Neuronal stem cell (in vitro differentiated cells): Measurements from ENCODE around the gene CLEC16A.

ENCODE experiments used
- DNase-seq: peaks from one replicate; pipeline ENCODE4 v3.0.0-alpha.2; 2013; ENCODE audit warnings: low spot score
- H2AFZ ChIP-seq: one replicate; pipeline ENCODE4 v1.6.1; 2013; ENCODE audit warnings: mild to moderate bottlenecking, low read length, inconsistent platforms
- H2AK5ac ChIP-seq: 2 replicates; pipeline ENCODE4 v1.6.1; 2013; ENCODE audit warnings: low read depth, mild to moderate bottlenecking, inconsistent platforms, low read length, moderate library complexity, mixed read lengths
- H2BK120ac ChIP-seq: 2 replicates; pipeline ENCODE4 v1.6.1; 2013; ENCODE audit warnings: low read depth, mild to moderate bottlenecking, inconsistent platforms, low read length, moderate library complexity, mixed read lengths
- H2BK12ac ChIP-seq: one replicate; pipeline ENCODE4 v1.6.1; 2013; ENCODE audit warnings: low read length, inconsistent platforms
- H2BK15ac ChIP-seq: 2 replicates; pipeline ENCODE4 v1.6.1; 2013; ENCODE audit warnings: mild to moderate bottlenecking, low read length, inconsistent platforms, mixed read lengths
- H2BK5ac ChIP-seq: one replicate; pipeline ENCODE4 v1.6.1; 2013; ENCODE audit warnings: inconsistent platforms, mild to moderate bottlenecking, low read length, moderate library complexity
- H3K14ac ChIP-seq: one replicate; pipeline ENCODE4 v1.6.1; 2013; ENCODE audit warnings: low read length, inconsistent platforms
- H3K18ac ChIP-seq: 2 replicates; pipeline ENCODE4 v1.6.1; 2013; ENCODE audit warnings: low read length, inconsistent platforms
- H3K23ac ChIP-seq: 2 replicates; pipeline ENCODE4 v1.6.1; 2013; ENCODE audit warnings: low read depth, mild to moderate bottlenecking, mixed read lengths, low read length, inconsistent platforms; ENCODE audit not compliant: poor library complexity
- H3K27ac ChIP-seq: replicated peaks from 3 replicates; pipeline ENCODE4 v1.5.1; 2013; ENCODE audit warnings: low read length, inconsistent platforms
- H3K27me3 ChIP-seq, 3 experiments: 2 replicates each; pipeline ENCODE4 v1.6.1; 2013; ENCODE audit warnings: low read length in 3 of 3, mild to moderate bottlenecking in 2 of 3, inconsistent platforms in 1 of 3, low read depth in 1 of 3, mixed read lengths in 1 of 3, moderate library complexity in 1 of 3; ENCODE audit not compliant: control insufficient read depth in 3 of 3, insufficient read depth in 3 of 3
- H3K36me3 ChIP-seq, 2 donors: replicated peaks in 1 of 2; 2 replicates each; pipeline ENCODE4 v1.6.1; 2013; ENCODE audit warnings: low read length in 2 of 2; ENCODE audit not compliant: control insufficient read depth in 2 of 2, insufficient read depth in 2 of 2
- H3K4ac ChIP-seq: 2 replicates; pipeline ENCODE4 v1.6.1; 2013; ENCODE audit warnings: inconsistent platforms, mild to moderate bottlenecking, low read length, moderate library complexity
- H3K4me1 ChIP-seq, 2 donors: 1 replicate in 1 of 2; 2 replicates in 1 of 2; pipeline ENCODE4 v1.6.1; 2013; ENCODE audit warnings: low read length in 2 of 2, low read depth in 1 of 2; ENCODE audit not compliant: control insufficient read depth in 2 of 2, insufficient read depth in 1 of 2
- H3K4me2 ChIP-seq: one replicate; pipeline ENCODE4 v1.6.1; 2013; ENCODE audit warnings: mild to moderate bottlenecking, low read length, inconsistent platforms; ENCODE audit not compliant: insufficient read depth, poor library complexity, severe bottlenecking
- H3K4me3 ChIP-seq, 2 donors: 2 replicates each; pipeline ENCODE4 v1.5.1; 2013; ENCODE audit warnings: low read length in 2 of 2, mild to moderate bottlenecking in 2 of 2, inconsistent platforms in 1 of 2, moderate library complexity in 1 of 2
- H3K79me1 ChIP-seq: one replicate; pipeline ENCODE4 v1.6.1; 2013; ENCODE audit warnings: low read depth, mild to moderate bottlenecking, inconsistent platforms, low read length, moderate library complexity
- H3K9ac ChIP-seq: one replicate; pipeline ENCODE4 v1.6.1; 2013; ENCODE audit warnings: mild to moderate bottlenecking, low read depth, low read length, inconsistent platforms; ENCODE audit not compliant: poor library complexity
- H3K9me3 ChIP-seq, 2 donors: replicated peaks in 1 of 2; 2 replicates each; pipeline versions ENCODE3 to v1.6.1; 2013; ENCODE audit warnings: low read length in 2 of 2, mild to moderate bottlenecking in 2 of 2, inconsistent platforms in 1 of 2, low read depth in 1 of 2, mixed read lengths in 1 of 2, moderate library complexity in 1 of 2; ENCODE audit not compliant: control insufficient read depth in 2 of 2, insufficient read depth in 1 of 2
- H4K8ac ChIP-seq: one replicate; pipeline ENCODE4 v1.6.1; 2013; ENCODE audit warnings: low read depth, mild to moderate bottlenecking, inconsistent platforms, low read length, moderate library complexity
- H4K91ac ChIP-seq: one replicate; pipeline ENCODE4 v1.6.1; 2013; ENCODE audit warnings: low read length, low read depth, mild to moderate bottlenecking, inconsistent platforms; ENCODE audit not compliant: poor library complexity
- WGBS, 2 donors: extraction: QIAGEN DNeasy Blood & Tissue Kit; methylation state at CpG; one replicate each; pipeline ENCODE4 v1.1.7; 2013; ENCODE audit warnings: missing lambda C conversion rate in 2 of 2, mixed read lengths in 1 of 2; ENCODE audit not compliant: insufficient read length in 2 of 2, insufficient replicate concordance in 1 of 2; ENCODE audit errors: extremely low coverage in 2 of 2; 5-methylcytosine and 5-hydroxymethylcytosine counted together

CLEC16A gene

GRCh38 chr16:11056993-11057649 is 112.8 kb downstream of the CLEC16A start:
- Histone ChIP-seq H3K4me1 (peaks cover 1 to 3% of the 10 kb centered on the region in 2 donors), H3K4me2 (no peak overlapping the region), H2BK120ac (no peak overlapping the region), H3K4ac (no peak overlapping the region), H3K79me1 (no peaks in the 10 kb centered on the region), H3K18ac (no peak overlapping the region), H2BK5ac (no peak overlapping the region), H4K91ac (no peak overlapping the region), H3K23ac (no peak overlapping the region), H2BK15ac (no peak overlapping the region), H2AFZ (no peak overlapping the region), H3K27me3 (no peaks in the 10 kb centered on the region), H3K4me3 (no peak overlapping the region), H3K9ac (no peak overlapping the region), H3K27ac (no peak overlapping the region), H2AK5ac (no peak overlapping the region), H4K8ac (no peak overlapping the region), H3K36me3 (peaks cover 3 to 36% of the 10 kb centered on the region in 2 donors), H2BK12ac (no peak overlapping the region), H3K9me3 (no peaks in the 10 kb centered on the region), H3K14ac (no peak overlapping the region)
- no CpG with 5 or more reads among the region's 12 CpGs for WGBS, 2 donors
- DNase-seq: no peak

- Histone ChIP-seq H3K23ac (no peak overlapping the region), H3K9ac (no peak overlapping the region), H3K27ac (no peak overlapping the region), H2AK5ac (no peak overlapping the region), H4K8ac (no peak overlapping the region), H3K4ac (no peak overlapping the region), H3K27me3 (no peaks in the 10 kb centered on the region), H3K4me3 (no peak overlapping the region), H3K4me1 (peaks cover 1 to 3% of the 10 kb centered on the region in 2 donors), H3K18ac (no peak overlapping the region), H3K4me2 (no peak overlapping the region), H2BK120ac (no peak overlapping the region), H3K14ac (no peak overlapping the region), H2AFZ (no peak overlapping the region), H2BK15ac (no peak overlapping the region), H3K36me3 (peaks cover 3 to 31% of the 10 kb centered on the region in 2 donors), H2BK12ac (no peak overlapping the region), H3K9me3 (no peaks in the 10 kb centered on the region), H3K79me1 (no peaks in the 10 kb centered on the region), H2BK5ac (no peak overlapping the region), H4K91ac (no peak overlapping the region)
- WGBS, 2 donors: no CpG with 5 or more reads among the region's 9 CpGs
- no peak for DNase-seq
These were observed 113.5 kb downstream of the CLEC16A start for GRCh38 chr16:11057711-11058345.

- H3K9ac ChIP-seq: no peak overlapping the region
- no peak overlapping the region for H2BK12ac ChIP-seq
- no peaks in the 10 kb centered on the region for H3K27me3 ChIP-seq
- H2BK120ac ChIP-seq: no peak overlapping the region
- H3K4me1 ChIP-seq: peaks cover 5 to 10% of the 10 kb centered on the region in 2 donors
- no peak overlapping the region for H2BK5ac ChIP-seq
- no peaks in the 10 kb centered on the region for H3K79me1 ChIP-seq
- no peak overlapping the region for H3K23ac ChIP-seq
- peaks cover 3 to 31% of the 10 kb centered on the region in 2 donors for H3K36me3 ChIP-seq
- WGBS, 2 donors: no CpG with 5 or more reads among the region's 5 CpGs
- DNase-seq: no peak
- no peak overlapping the region for H2BK15ac ChIP-seq
- no peak overlapping the region for H4K91ac ChIP-seq
- H3K14ac ChIP-seq: no peak overlapping the region
- H3K4me2 ChIP-seq: no peak overlapping the region
- no peak overlapping the region for H4K8ac ChIP-seq
- no peaks in the 10 kb centered on the region for H3K9me3 ChIP-seq
- H3K18ac ChIP-seq: no peak overlapping the region
- H3K4me3 ChIP-seq: no peak overlapping the region
- no peak overlapping the region for H3K4ac ChIP-seq
- H2AK5ac ChIP-seq: no peak overlapping the region
- H2AFZ ChIP-seq: no peak overlapping the region
- no peak overlapping the region for H3K27ac ChIP-seq
These were observed 114.5 kb downstream of the CLEC16A start for GRCh38 chr16:11058832-11059231.

GRCh38 chr16:11059588-11059987 is 115.2 kb downstream of the CLEC16A start:
- Histone ChIP-seq H2AFZ (no peak overlapping the region), H3K4me3 (no peak overlapping the region), H3K14ac (no peak overlapping the region), H2BK5ac (no peak overlapping the region), H3K36me3 (peaks cover 3 to 31% of the 10 kb centered on the region in 2 donors), H3K23ac (no peak overlapping the region), H3K4me1 (peaks cover 5 to 10% of the 10 kb centered on the region in 2 donors), H3K9ac (no peak overlapping the region), H3K27me3 (no peaks in the 10 kb centered on the region), H2AK5ac (no peak overlapping the region), H2BK12ac (no peak overlapping the region), H3K4me2 (no peak overlapping the region), H2BK120ac (no peak overlapping the region), H3K4ac (no peak overlapping the region), H2BK15ac (no peak overlapping the region), H3K18ac (peak overlapping the region; percentile 3), H4K8ac (no peak overlapping the region), H3K79me1 (no peaks in the 10 kb centered on the region), H3K27ac (no peak overlapping the region), H3K9me3 (no peaks in the 10 kb centered on the region), H4K91ac (no peak overlapping the region)
- WGBS, 2 donors: no CpG with 5 or more reads among the region's 4 CpGs
- no peak for DNase-seq
